Activated CD8-positive, alpha-beta T cell treated with anti-CD3 and anti-CD28 coated beads for 36 hours (primary cell): ENCODE data around the gene HHIPL1. TPM values are rescaled to one million over a fixed set of nuclear protein-coding genes. Genes with fewer than 3 reads are reported as not detected.

Experiments
- ATAC-seq: fragments of 200-7000 bp; cut with Tn5 transposase; one replicate; pipeline ENCODE4 v1.10.0; 2021; ENCODE audit warnings: mild to moderate bottlenecking, moderate library complexity
- CTCF ChIA-PET: fragments of 350-600 bp; sonication (Branson Sonifier 250); formaldehyde crosslinking; loops from one replicate; lab custom pipeline; 2021; ENCODE audit warnings: antibody characterized with exemption; lab: Charles Lee
- POLR2A ChIA-PET: fragments of 350-600 bp; sonication (Branson Sonifier 250); formaldehyde crosslinking; loops from one replicate; lab custom pipeline; 2021; ENCODE audit warnings: antibody characterized with exemption; lab: Charles Lee
- DNase-seq: peaks from one replicate; pipeline ENCODE4 v3.0.0-alpha.2; 2020
- H3K27ac Mint-ChIP-seq: one replicate; pipeline ENCODE4 v1.8.0; 2021; ENCODE audit warnings: mild to moderate bottlenecking, mixed read lengths
- H3K27me3 Mint-ChIP-seq: one replicate; pipeline ENCODE4 v1.8.0; 2021; ENCODE audit warnings: mixed read lengths
- H3K36me3 Mint-ChIP-seq: one replicate; pipeline ENCODE4 v1.8.0; 2021; ENCODE audit warnings: low read depth, mixed read lengths
- H3K4me1 Mint-ChIP-seq: one replicate; pipeline ENCODE4 v1.8.0; 2021; ENCODE audit warnings: low read depth, mixed read lengths
- H3K4me3 Mint-ChIP-seq: one replicate; pipeline ENCODE4 v1.8.0; 2021; ENCODE audit warnings: mild to moderate bottlenecking, moderate library complexity, mixed read lengths
- H3K9me3 Mint-ChIP-seq: one replicate; pipeline ENCODE4 v1.8.0; 2021; ENCODE audit warnings: mixed read lengths
- intact Hi-C: fragments of 100-400 bp; cut with micrococcal nuclease; formaldehyde crosslinking; loops from one replicate; pipeline ENCODE4 v1.10.0; 2022
- total RNA-seq, 2 experiments: library from RNA; stranded (reverse); gene quantifications; one replicate each; pipeline ENCODE4 v1.2.3, GENCODE V29; 2021
- TF ChIP-seq, protein P1 (sequence below): fragments of 200-600 bp; IDR thresholded peaks from one replicate; pipeline ENCODE4 v1.8.0; 2022; ENCODE audit warnings: antibody characterized with exemption, mild to moderate bottlenecking

The HHIPL1 gene
- total RNA-seq, 2 experiments from 2014 or later, result 0.05 to 0.07 TPM

DNA sequence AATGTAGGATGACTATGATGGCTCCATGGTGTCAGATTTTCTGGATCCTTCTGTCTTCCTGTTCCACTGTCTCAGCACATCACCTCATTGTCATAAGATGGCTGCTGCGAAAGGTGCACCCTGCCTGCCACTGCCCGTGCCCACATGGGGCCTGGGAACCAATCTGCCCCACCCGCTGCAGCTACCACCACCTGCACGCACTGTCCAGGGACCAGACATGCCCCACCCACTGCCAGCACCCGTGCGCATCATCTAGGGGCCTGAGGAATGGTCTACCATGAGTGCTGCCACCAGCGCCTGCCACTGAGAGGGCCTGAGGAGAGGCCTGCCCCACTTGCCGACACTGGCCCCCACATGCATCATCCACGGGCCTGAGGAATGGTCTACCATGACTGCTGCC, 63.0 kb downstream of the HHIPL1 start:
- DNase-seq (no peak), ATAC-seq (no peak)
- TF ChIP-seq, protein P1, sequence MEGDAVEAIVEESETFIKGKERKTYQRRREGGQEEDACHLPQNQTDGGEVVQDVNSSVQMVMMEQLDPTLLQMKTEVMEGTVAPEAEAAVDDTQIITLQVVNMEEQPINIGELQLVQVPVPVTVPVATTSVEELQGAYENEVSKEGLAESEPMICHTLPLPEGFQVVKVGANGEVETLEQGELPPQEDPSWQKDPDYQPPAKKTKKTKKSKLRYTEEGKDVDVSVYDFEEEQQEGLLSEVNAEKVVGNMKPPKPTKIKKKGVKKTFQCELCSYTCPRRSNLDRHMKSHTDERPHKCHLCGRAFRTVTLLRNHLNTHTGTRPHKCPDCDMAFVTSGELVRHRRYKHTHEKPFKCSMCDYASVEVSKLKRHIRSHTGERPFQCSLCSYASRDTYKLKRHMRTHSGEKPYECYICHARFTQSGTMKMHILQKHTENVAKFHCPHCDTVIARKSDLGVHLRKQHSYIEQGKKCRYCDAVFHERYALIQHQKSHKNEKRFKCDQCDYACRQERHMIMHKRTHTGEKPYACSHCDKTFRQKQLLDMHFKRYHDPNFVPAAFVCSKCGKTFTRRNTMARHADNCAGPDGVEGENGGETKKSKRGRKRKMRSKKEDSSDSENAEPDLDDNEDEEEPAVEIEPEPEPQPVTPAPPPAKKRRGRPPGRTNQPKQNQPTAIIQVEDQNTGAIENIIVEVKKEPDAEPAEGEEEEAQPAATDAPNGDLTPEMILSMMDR, result no peak
- no peak overlapping the region for H3K27ac Mint-ChIP-seq
- H3K27me3 Mint-ChIP-seq, result peaks cover 11% of the 10 kb centered on the region
- intact Hi-C loops, result no loop called here
- POLR2A ChIA-PET, result no interaction called here
- H3K4me1 Mint-ChIP-seq, result no peaks in the 10 kb centered on the region
- CTCF ChIA-PET, result interaction anchor here (1.0 kb wide), 1 partner anchor 10 kb away, joined by 4 read pairs; no protein-coding TSS in a partner anchor
- H3K36me3 Mint-ChIP-seq, result peaks cover 6% of the 10 kb centered on the region
- H3K9me3 Mint-ChIP-seq, result peaks cover 11% of the 10 kb centered on the region
- H3K4me3 Mint-ChIP-seq, result no peak overlapping the region

DNA sequence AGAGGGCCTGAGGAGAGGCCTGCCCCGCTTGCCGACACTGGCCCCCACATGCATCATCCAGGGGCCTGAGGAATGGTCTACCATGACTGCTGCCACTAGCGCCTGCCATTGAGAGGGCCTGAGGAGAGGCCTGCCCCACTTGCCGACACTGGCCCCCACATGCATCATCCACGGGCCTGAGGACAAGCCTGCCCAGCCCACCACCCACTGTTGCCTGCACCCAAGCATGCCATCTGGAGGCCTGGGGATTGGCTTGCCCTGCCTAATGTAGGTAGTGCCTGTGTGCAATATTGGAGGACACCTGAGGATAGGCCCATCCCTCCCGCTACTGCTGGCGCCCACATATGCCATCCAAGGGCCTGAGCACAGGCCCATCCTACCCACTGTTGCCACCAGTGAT, 63.5 kb downstream of the HHIPL1 start:
- ChIA-PET CTCF (no interaction called here), POLR2A (no interaction called here)
- TF ChIP-seq, protein P1, result no peak
- Mint-ChIP-seq H3K4me3 (no peak overlapping the region), H3K27ac (no peak overlapping the region), H3K9me3 (peaks cover 6% of the 10 kb centered on the region), H3K36me3 (peaks cover 3% of the 10 kb centered on the region), H3K4me1 (no peaks in the 10 kb centered on the region), H3K27me3 (peaks cover 11% of the 10 kb centered on the region)
- intact Hi-C loops, result no loop called here
- ATAC-seq (no peak), DNase-seq (no peak)

DNA sequence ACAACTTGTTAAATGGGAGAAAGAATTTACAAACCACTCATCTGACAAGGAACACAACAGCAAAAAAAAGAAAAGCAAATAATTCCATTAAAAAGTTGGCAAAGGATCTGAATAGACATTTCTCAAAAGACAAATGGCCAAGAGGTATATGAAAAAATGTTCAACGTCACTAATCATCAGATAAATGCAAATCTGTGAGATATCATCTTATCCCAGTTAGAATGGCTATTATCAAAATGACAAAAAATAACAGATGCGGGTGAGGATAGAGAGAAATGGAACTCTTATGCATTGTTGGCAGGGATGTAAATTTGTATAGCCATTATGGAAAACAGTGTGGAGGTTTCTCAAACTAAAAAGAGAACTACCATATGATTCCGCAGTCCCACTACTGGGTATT, 69.0 kb downstream of the HHIPL1 start:
- H3K4me3 Mint-ChIP-seq, result no peak overlapping the region
- ChIA-PET CTCF (no interaction called here), POLR2A (no interaction called here)
- peaks cover 6% of the 10 kb centered on the region for H3K27me3 Mint-ChIP-seq
- DNase-seq (no peak), ATAC-seq (no peak)
- no peaks in the 10 kb centered on the region for H3K4me1 Mint-ChIP-seq
- intact Hi-C loops, result no loop called here
- no peaks in the 10 kb centered on the region for H3K36me3 Mint-ChIP-seq
- no peak overlapping the region for H3K27ac Mint-ChIP-seq
- TF ChIP-seq, protein P1, result no peak
- H3K9me3 Mint-ChIP-seq, result no peaks in the 10 kb centered on the region

DNA sequence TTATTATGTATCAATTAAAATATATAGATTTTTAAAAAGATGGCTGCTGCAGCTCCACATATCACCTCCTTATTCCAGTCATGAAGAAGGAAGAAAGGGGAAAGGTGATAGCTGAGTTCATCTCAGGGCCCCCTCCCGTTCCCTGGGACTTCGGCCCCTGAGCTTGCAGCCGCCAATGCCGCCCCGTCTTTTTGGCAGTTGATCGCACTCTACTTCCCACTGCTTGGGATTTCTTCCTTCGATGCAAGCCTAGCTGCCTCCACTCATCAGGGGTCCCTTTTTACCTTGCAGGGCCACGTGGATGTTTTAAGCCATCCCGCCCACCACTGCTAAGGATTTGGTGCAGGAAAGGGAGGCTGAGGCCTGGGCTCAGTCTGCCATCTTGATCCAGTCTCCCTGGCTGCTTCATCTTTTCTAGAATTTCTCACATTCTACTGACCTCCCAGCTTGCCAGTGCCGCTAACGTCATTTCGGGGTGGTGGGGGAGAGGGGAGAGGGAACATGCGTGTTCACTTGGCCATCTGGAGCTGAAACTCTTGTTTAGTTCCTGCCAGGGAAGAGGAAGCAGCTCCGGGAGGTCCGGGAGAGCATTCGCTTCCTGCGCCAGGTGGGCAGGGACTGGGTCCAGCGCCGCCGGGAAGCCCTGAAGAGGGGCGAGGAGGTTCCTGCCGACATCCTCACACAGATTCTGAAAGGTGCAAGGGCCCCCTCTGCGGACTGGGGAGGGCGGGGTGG, 70.5 kb downstream of the HHIPL1 start:
- peaks cover 6% of the 10 kb centered on the region for H3K27me3 Mint-ChIP-seq
- TF ChIP-seq, protein P1, result no peak
- ATAC-seq (no peak), DNase-seq (no peak)
- intact Hi-C loops, result no loop called here
- no peaks in the 10 kb centered on the region for H3K9me3 Mint-ChIP-seq
- H3K4me3 Mint-ChIP-seq, result no peak overlapping the region
- no peaks in the 10 kb centered on the region for H3K36me3 Mint-ChIP-seq
- POLR2A ChIA-PET, result no interaction called here
- CTCF ChIA-PET, result interaction anchor here (0.9 to 1.8 kb wide), 2 partner anchors 33 to 232 kb away, joined by 3 to 4 read pairs; no protein-coding TSS in a partner anchor
- no peak overlapping the region for H3K27ac Mint-ChIP-seq
- H3K4me1 Mint-ChIP-seq, result no peaks in the 10 kb centered on the region

DNA sequence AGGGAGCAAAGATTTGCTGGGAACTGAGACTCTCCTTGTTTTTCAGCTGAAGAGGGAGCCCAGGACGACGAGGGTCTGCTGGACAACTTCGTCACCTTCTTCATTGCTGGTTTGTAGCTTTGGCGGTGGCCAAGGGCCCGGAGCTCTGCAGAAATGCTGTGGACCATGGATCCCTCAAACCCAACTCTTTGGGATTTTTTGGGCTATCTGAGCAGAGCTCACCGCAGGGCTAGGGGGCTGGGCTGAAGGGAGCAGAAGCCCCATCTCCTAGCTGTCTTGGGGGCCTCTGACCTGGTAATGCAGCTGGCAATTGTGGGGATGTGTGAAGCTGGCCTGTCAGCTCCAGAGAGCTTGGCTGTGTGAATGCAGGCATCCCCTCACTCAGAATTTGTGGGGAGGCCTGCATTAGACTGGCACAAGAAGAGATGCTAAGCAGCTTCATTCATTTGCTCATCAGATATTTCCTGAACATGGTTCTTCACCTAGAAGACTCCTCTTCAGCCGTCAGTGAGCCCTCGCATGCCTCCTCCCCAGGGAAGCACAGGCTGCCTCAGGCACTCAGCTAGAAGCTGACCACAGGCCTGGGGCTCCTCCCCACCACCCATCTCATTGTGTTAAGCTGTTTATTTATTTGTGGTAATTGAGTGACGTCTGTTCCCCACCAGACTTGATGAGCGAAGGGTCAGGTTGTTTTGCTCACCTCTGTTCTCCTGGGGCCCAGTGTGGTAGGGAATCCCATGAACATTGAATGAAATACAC, 71.3 kb downstream of the HHIPL1 start:
- Mint-ChIP-seq H3K27ac (no peak overlapping the region), H3K4me1 (no peaks in the 10 kb centered on the region), H3K9me3 (no peaks in the 10 kb centered on the region), H3K4me3 (no peak overlapping the region), H3K36me3 (no peaks in the 10 kb centered on the region), H3K27me3 (peaks cover 6% of the 10 kb centered on the region)
- TF ChIP-seq, protein P1, result no peak
- ChIA-PET CTCF (interaction anchor here (1.3 to 1.8 kb wide), 2 partner anchors 183 to 231 kb away, joined by 3 to 4 read pairs; no protein-coding TSS in a partner anchor), POLR2A (no interaction called here)
- DNase-seq, result no peak
- no peak for ATAC-seq
- intact Hi-C loops, result no loop called here
